Stimulated activated CD4-positive, alpha-beta T cell treated with anti-CD3 and anti-CD28 coated beads, Interleukin-4, amount 100 ng/mL, for 1 hour (primary cell): ENCODE data around the gene RIPK3.

Experiments
- DNase-seq: peaks from one replicate; pipeline ENCODE4 v3.0.0-alpha.2; 2020

RIPK3 gene

GRCh38 chr14:24317141-24317928, 22.5 kb downstream of the RIPK3 start:
- DNase-seq: no peak

DNA sequence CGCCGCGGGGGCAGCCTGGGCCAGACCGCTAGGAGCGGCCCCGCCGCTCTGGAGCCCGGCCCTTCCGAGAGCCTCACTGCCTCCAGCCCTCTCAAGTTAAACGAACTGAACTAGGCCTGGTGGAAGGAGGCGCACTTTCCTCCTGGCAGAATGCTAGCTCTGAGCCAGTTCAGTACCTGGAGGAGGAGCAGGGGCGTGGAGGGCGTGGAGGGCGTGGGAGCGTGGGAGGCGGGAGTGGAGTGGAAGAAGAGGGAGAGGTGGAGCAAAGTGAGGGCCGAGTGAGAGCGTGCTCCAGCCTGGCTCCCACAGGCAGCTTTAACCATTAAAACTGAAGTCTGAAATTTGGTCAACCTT, 23.2 kb downstream of the RIPK3 start:
- no peak for DNase-seq

DNA sequence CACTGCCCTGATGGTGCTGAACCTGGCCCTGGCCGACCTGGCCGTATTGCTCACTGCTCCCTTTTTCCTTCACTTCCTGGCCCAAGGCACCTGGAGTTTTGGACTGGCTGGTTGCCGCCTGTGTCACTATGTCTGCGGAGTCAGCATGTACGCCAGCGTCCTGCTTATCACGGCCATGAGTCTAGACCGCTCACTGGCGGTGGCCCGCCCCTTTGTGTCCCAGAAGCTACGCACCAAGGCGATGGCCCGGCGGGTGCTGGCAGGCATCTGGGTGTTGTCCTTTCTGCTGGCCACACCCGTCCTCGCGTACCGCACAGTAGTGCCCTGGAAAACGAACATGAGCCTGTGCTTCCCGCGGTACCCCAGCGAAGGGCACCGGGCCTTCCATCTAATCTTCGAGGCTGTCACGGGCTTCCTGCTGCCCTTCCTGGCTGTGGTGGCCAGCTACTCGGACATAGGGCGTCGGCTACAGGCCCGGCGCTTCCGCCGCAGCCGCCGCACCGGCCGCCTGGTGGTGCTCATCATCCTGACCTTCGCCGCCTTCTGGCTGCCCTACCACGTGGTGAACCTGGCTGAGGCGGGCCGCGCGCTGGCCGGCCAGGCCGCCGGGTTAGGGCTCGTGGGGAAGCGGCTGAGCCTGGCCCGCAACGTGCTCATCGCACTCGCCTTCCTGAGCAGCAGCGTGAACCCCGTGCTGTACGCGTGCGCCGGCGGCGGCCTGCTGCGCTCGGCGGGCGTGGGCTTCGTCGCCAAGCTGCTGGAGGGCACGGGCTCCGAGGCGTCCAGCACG, 23.8 kb downstream of the RIPK3 start:
- no peak for DNase-seq

- DNase-seq: no peak
Observed at GRCh38 chr14:24315243-24315806, 24.5 kb downstream of the RIPK3 start.

DNA sequence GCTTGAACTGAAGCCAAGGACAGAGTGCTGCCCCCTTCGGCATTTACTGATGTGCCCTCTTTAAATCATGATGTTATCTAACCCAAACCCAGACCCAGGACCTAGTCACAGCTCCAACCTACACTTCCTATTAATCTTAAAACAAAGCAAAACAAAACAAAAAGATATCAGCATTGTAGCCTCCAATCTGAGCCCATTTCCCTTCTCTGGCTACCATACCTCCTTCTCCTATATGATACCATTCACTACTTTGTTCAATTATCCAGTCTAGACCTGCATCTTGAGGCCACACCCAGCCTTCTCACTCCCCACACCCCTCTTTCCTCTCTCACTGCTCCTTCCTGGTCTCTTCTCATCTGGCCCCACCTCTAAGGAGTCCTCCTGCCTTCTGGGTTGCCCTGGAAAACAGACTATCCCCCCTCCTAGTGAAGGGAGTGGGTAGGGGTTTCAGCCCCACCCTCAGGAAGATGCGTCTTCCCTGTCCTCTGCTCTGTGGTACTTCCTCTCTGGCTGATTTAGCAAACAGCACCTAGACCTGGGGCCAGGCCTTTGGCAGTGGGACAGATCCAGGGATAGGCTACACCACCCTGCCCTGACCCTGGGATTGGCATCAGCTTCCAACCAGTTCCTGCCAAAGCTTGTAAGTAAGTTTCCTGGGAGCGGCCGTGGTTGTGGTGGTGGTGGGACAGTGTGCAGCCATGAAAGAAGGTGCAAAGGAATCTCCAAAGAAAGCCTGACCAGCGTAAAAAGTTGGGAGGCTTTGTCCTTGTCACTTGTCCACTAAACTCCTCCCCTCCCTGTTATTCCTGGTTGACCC, 25.2 kb downstream of the RIPK3 start:
- no peak for DNase-seq

DNA sequence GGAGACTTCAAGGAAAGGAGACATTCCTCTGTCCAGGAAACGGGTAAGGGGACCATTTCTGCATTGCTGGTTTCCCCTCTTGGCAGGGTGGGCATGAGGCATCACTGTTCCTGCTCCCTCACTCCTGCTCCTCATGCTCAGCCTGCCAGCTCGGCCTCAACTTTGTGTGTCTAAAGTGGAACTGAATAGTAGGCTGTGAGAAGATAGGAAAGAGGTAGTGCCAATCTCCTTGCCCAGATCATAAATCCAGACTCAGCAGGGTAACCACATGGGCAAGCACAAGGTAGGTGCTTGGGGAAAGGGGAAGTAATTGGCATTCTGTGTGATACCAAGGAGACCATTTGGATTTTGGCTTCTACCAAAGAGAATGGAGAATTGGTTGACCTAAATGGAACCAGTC, 25.9 kb downstream of the RIPK3 start:
- DNase-seq: no peak

GRCh38 chr14:24312736-24313507, 26.9 kb downstream of the RIPK3 start:
- DNase-seq: no peak

GRCh38 chr14:24311837-24312615, 27.8 kb downstream of the RIPK3 start:
- no peak for DNase-seq

DNA sequence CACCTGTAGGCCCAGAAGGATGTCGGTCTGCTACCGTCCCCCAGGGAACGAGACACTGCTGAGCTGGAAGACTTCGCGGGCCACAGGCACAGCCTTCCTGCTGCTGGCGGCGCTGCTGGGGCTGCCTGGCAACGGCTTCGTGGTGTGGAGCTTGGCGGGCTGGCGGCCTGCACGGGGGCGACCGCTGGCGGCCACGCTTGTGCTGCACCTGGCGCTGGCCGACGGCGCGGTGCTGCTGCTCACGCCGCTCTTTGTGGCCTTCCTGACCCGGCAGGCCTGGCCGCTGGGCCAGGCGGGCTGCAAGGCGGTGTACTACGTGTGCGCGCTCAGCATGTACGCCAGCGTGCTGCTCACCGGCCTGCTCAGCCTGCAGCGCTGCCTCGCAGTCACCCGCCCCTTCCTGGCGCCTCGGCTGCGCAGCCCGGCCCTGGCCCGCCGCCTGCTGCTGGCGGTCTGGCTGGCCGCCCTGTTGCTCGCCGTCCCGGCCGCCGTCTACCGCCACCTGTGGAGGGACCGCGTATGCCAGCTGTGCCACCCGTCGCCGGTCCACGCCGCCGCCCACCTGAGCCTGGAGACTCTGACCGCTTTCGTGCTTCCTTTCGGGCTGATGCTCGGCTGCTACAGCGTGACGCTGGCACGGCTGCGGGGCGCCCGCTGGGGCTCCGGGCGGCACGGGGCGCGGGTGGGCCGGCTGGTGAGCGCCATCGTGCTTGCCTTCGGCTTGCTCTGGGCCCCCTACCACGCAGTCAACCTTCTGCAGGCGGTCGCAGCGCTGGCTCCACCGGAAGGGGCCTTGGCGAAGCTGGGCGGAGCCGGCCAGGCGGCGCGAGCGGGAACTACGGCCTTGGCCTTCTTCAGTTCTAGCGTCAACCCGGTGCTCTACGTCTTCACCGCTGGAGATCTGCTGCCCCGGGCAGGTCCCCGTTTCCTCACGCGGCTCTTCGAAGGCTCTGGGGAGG, 28.9 kb downstream of the RIPK3 start, which contains the start of gene LTB4R:
TSS of gene LTB4R (plus strand) at position 857 of the 959 bp plus-strand sequence. CDS start 4,150 bp downstream, outside the sequence.
- DNase-seq: peak; percentile 61

DNA sequence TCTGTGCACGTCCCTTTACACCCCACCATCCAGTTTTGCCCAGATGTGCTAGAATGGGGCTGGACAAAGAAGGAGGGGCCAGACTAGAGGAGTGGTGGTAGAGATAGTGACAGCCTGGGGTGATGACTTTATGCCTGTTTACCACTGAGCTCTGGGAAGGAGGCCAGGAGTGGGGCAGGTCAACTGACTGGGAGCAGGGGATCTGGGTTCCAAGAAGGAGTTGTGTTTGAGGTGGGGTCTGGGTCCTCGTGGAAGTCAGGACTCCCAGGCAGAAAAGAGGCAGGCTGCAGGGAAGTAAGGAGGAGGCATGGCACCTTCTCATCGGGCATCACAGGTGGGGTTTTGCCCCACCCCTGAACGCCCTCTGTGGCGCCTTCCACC, 29.5 kb downstream of the RIPK3 start:
- no peak for DNase-seq

GRCh38 chr14:24309538-24310264, 30.1 kb downstream of the RIPK3 start, which contains the start of gene LTB4R2:
TSS of gene LTB4R2 (plus strand) at chr14:24310140. CDS start at chr14:24310665, 525 bp downstream.
- no peak for DNase-seq

- DNase-seq: no peak
Observed at GRCh38 chr14:24308342-24309124, 31.3 kb downstream of the RIPK3 start.

DNA sequence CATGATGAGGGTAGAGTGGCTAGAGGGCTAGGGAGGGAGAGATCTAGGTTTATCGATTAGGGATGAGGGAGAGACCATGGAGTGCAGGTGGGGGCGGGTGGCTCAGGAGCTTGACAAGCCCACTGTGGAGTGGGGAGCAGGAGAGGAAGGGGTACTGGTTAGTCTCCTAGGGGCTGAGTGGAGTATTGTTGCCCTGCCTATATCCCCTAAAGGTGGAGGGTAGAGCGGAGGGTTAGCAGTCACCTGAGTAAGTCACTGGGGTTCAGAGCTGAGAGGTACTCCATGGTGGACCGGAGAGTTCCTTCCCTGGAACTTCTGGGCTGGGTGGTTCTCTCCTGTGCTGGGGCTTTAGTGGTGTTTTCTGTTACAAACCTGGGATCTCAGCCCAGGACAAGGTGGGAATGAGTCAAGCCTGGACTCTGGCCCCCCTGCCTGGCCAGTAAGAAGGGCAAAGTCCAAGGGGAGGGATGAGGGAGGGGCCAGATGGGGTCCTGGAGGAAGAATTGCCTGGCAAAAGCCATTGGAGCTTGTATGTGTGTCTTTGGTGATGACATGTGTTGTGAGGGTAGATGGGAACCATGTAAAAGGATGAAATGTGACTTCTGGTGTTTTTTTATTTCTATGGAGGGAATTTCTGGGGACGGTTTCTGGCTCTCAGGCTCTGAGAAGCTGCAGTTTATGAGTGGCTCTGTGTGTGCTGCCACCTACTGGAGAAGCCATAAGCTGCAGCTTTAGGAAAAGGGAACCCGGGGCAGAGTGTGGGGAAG, 32.0 kb downstream of the RIPK3 start, which contains the start of gene CIDEB:
TSS of gene CIDEB (minus strand) at position 403 of the 767 bp plus-strand sequence. CDS start at position 284, 119 bp downstream.
- DNase-seq: peak; percentile 54

- DNase-seq: no peak
Observed at GRCh38 chr14:24307156-24307574, 32.6 kb downstream of the RIPK3 start.

DNA sequence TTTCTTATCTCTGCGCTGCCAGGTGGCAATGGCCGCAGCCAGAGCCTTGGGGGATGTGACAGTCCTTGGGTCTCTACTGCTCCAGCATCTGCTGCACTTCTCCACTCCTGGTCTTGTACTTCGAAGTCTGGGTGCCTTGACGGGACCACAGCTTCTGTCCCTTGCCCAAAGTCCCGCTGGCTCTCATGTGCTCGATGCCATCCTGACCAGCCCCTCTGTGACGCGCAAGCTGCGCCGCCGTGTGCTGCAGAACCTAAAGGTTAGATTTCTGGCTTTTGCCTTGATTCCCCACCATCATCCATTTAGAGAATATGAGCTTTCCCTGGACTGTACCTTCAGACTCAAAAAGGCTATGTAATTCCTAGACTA, 35.8 kb downstream of the RIPK3 start:
- no peak for DNase-seq

- DNase-seq: no peak
Observed at GRCh38 chr14:24300326-24300980, 39.3 kb downstream of the RIPK3 start.
